Suprapubic skin (tissue), 4 donors: Measurements from ENCODE around the gene ABHD17C.

ENCODE experiments used
- EP300 ChIP-seq: sonication (generic); formaldehyde crosslinking; IDR thresholded peaks from one replicate; pipeline ENCODE4 v1.6.1; 2017; ENCODE audit warnings: antibody characterized with exemption
- POLR2A ChIP-seq, 2 donors: fragments of 450-650 bp; IDR thresholded peaks; one replicate each; pipeline ENCODE4 v1.6.1; 2017; ENCODE audit warnings: antibody characterized with exemption in 2 of 2, mild to moderate bottlenecking in 2 of 2, moderate library complexity in 2 of 2
- POLR2AphosphoS5 ChIP-seq, 3 donors: sonication (generic); formaldehyde crosslinking; IDR thresholded peaks; one replicate each; pipeline ENCODE4 v1.6.1; 2017; ENCODE audit warnings: antibody characterized with exemption in 3 of 3
- TF ChIP-seq, protein P1 (sequence below), 2 donors: fragments of 200-600 bp in 1 of 2; fragments of 450-650 bp in 1 of 2; sonication (generic) in 1 of 2; IDR thresholded peaks; one replicate each; pipeline ENCODE4 v1.5.1; 2016 to 2019; ENCODE audit warnings: antibody characterized with exemption in 2 of 2, mild to moderate bottlenecking in 1 of 2, moderate library complexity in 1 of 2

DNA sequence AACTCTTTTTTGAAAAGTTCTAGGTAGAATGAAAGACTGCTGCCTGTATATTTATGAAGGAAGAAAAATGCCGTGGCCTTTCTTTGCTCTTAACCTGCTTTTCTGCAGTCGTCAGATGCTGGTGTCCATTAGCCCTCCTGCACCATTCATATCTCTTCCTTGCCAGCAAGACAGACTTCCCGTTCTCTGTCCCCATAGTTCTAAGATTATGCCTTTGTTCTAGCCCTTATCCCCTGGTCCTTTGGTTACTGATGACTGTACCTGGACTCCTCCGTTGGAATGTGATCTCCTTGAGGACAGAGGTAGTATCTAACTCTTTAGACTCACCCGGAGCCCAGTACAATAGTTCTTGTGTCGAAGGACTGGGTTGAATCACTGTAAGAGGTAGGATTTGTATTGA lies 16.8 kb downstream of the ABHD17C start:
- TF ChIP-seq POLR2AphosphoS5 (IDR thresholded peaks at IDR 0.05), result no peak
- TF ChIP-seq, protein P1, sequence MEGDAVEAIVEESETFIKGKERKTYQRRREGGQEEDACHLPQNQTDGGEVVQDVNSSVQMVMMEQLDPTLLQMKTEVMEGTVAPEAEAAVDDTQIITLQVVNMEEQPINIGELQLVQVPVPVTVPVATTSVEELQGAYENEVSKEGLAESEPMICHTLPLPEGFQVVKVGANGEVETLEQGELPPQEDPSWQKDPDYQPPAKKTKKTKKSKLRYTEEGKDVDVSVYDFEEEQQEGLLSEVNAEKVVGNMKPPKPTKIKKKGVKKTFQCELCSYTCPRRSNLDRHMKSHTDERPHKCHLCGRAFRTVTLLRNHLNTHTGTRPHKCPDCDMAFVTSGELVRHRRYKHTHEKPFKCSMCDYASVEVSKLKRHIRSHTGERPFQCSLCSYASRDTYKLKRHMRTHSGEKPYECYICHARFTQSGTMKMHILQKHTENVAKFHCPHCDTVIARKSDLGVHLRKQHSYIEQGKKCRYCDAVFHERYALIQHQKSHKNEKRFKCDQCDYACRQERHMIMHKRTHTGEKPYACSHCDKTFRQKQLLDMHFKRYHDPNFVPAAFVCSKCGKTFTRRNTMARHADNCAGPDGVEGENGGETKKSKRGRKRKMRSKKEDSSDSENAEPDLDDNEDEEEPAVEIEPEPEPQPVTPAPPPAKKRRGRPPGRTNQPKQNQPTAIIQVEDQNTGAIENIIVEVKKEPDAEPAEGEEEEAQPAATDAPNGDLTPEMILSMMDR (IDR thresholded peaks at IDR 0.05), result no peak
- no peak for TF ChIP-seq POLR2A (IDR thresholded peaks at IDR 0.05)
- no peak for TF ChIP-seq EP300
